SU-DHL-6 (cell line): Measurements from ENCODE around the gene GGA1.

Experiments used
- CTCF ChIP-seq: fragments of 200-600 bp; sonication (generic); IDR thresholded peaks from one replicate; pipeline ENCODE4 v1.5.1; 2017; ENCODE audit warnings: antibody characterized with exemption, mild to moderate bottlenecking, low read length, moderate library complexity; ENCODE audit not compliant: insufficient read depth, poor library complexity, severe bottlenecking
- EZH2phosphoT487 ChIP-seq: fragments of 200-600 bp; sonication (generic), shearing (Covaris generic); conservative IDR thresholded peaks from 2 replicates; pipeline ENCODE4 v1.6.1; 2018; ENCODE audit warnings: mild to moderate bottlenecking, antibody characterized with exemption, low read length, moderate library complexity, mixed read lengths

GRCh38 chr22:37629928-37630327 is 21.3 kb downstream of the GGA1 start:
- TF ChIP-seq CTCF (no peak), EZH2phosphoT487 (no peak)
